ENCODE data around the gene CTNNAL1.

CTNNAL1 gene

DNA sequence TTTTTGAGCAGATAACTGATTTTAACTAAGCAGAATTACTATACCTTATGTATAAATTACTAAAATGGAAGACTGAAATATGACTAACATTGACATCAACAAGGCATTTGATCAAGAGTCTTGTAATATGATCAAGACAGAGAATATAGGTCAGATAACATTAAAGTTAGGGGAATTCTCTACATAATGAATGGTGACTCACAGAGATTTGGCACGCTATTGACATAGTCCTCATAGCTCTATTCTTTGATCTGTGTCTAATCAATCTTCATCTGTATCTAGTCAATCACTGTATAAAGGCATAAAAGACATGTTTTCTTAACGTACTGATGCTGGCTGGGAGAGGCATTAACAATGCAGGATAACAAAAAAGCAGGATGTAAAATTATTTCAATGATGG, 61.7 kb downstream of the CTNNAL1 start:
- TF ChIP-seq, protein P1, sequence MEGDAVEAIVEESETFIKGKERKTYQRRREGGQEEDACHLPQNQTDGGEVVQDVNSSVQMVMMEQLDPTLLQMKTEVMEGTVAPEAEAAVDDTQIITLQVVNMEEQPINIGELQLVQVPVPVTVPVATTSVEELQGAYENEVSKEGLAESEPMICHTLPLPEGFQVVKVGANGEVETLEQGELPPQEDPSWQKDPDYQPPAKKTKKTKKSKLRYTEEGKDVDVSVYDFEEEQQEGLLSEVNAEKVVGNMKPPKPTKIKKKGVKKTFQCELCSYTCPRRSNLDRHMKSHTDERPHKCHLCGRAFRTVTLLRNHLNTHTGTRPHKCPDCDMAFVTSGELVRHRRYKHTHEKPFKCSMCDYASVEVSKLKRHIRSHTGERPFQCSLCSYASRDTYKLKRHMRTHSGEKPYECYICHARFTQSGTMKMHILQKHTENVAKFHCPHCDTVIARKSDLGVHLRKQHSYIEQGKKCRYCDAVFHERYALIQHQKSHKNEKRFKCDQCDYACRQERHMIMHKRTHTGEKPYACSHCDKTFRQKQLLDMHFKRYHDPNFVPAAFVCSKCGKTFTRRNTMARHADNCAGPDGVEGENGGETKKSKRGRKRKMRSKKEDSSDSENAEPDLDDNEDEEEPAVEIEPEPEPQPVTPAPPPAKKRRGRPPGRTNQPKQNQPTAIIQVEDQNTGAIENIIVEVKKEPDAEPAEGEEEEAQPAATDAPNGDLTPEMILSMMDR (IDR thresholded peaks at IDR 0.05; ENCODE audit: control insufficient read depth, insufficient read depth, low read depth, low read length, missing control alignments), result no peak
- H3K4me3 ChIP-seq (ENCODE audit: control insufficient read depth, low read depth, low read length), result no peak overlapping the region
- no peak for DNase-seq (ENCODE audit: low read depth)

DNA sequence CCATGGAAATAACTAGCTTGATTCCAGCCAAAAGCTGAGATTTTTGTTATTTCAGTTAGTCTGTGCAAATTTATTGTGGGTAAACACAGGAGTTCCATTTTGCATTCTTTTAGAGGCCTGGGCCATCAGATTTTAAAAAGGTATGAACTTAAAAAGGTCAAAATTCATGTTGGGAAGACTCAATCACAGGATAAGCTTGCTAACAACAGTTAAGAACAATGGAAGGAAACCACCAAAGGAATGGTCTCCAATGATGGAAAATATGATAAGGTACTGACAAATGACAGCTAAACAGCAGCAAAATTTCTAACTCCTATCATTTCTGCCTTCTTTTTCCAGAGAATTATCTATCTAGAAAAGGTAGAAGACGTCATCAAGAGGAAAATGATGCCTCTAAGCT, 63.1 kb downstream of the CTNNAL1 start:
- no peak for DNase-seq (ENCODE audit: low read depth)
- H3K4me3 ChIP-seq (ENCODE audit: control insufficient read depth, low read depth, low read length), result no peak overlapping the region
- TF ChIP-seq, protein P1 (IDR thresholded peaks at IDR 0.05; ENCODE audit: control insufficient read depth, insufficient read depth, low read depth, low read length, missing control alignments), result no peak

DNA sequence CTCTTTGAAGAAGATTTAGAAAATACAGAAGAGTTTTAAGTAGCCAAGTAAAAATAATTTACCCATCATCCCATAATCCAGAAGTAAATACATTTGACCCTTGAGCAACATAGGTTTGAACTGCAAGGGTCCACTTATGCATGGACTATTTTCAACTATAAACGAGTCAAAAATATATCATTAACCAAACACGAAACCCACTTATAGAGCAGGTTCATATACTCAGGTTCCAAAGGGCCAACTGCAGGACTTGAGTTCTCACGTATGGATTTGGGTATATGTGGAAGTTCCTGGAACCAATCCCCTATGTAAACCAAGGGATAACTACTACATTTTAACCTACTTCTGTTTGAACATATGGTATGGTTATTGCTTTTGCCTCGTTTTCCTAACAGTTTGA, 73.3 kb downstream of the CTNNAL1 start:
- TF ChIP-seq, protein P1 (IDR thresholded peaks at IDR 0.05; ENCODE audit: control insufficient read depth, insufficient read depth, low read depth, low read length, missing control alignments), result no peak
- H3K4me3 ChIP-seq (ENCODE audit: control insufficient read depth, low read depth, low read length), result no peak overlapping the region
- no peak for DNase-seq (ENCODE audit: low read depth)

DNA sequence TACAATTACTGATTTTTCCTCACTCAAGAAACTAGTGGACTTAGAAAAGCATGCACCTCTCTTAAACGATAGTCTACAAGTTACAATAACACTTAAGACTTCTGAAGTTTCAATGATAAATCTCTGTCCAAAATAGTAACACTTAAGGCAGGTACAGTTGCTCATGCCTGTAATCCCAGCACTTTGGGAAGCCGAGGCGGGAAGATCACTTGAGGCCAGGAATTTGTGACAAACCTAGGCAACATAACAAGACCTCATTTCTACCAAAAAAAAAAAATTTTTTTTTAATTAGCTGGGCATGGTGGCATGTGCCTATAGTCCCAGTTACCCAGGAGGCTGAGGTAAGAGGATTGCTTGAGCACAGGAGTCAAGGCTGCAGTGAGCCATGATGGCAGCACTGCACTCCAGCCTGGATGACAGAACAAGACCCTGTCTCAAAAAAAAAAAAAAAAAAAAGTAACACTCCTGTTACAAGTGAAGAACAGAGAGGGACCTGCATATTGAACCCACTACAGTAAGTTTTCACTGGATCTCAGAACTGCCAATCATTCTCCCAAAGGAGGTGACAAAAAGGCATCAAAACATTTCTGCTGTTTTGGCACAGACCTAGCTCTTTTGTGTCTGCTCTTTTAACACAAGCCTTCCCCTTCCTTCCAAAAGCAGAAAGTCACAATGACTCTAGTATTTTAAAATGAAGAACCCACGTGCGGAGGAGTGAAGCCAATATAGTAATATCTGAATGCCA, 75.6 kb downstream of the CTNNAL1 start:
- no peak for DNase-seq (ENCODE audit: low read depth)
- H3K4me3 ChIP-seq (ENCODE audit: control insufficient read depth, low read depth, low read length), result no peak overlapping the region
- TF ChIP-seq, protein P1 (IDR thresholded peaks at IDR 0.05; ENCODE audit: control insufficient read depth, insufficient read depth, low read depth, low read length, missing control alignments), result no peak

DNA sequence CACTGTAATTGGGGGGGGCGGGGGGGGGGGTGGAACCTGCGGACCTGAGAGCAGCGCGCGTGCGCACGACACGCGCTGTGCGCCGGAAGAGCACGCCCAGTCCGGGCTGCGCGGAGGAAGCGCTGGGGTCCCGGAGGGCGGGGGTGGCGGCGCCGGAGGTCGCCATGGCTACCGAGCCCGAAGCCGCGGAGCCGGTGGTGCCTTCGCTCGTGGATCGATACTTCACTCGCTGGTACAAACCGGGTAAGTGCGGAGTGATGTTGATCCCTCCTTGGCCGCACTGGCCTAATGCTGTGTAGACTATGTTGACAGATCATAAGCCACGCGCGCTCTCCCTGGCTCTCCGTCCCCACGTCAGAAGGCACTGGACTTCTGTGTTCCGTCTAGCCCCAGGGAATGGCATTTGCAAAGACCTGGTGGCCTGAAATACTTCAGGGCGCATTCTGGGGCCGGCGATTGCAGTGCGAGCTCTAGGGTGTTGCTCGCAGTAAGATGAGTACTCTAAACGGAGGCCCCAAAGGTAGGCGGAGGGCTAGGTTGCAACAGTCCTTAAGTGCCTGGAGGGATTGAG, 78.9 kb downstream of the CTNNAL1 start, which contains the start of gene ABITRAM:
Gene ABITRAM, plus strand, starts transcription at position 78 of the 571 bp plus-strand sequence. Its CDS starts 87 bp downstream, at position 165.
- peak; percentile 39 for DNase-seq (ENCODE audit: low read depth)
- TF ChIP-seq, protein P1 (IDR thresholded peaks at IDR 0.05; ENCODE audit: control insufficient read depth, insufficient read depth, low read depth, low read length, missing control alignments), result no peak
- H3K4me3 ChIP-seq (ENCODE audit: control insufficient read depth, low read depth, low read length), result peak within 1 kb of the TSS; percentile 61

DNA sequence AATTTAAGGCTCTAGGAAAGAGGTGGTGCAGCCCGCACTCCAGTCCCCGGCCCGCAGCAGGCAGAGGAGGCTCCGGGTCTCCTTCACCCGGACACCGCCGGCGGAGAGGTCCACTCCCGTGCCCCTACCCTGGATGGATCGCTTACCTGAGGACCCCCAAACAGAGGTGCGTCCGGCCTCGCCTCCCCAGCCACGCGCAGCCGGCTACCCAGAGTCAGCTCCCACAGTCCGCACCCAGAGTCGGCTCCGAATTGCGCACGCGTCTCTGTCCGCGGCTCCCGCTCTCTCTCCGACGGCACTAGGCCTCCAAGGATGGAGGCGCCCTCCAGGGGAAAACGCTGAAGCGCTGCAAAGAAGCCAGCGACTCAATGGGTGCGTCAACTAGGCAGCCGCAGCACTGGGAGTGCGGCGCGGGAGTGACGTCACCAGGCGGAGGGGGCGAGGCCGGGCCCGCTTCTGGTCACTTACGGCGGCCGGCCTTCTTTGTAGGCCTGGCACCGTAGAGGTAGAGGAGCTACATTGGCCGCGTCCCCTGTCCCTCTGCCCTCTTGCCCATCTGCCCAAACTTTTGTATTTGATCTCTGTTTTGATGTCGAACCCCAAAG, 79.5 kb downstream of the CTNNAL1 start, which contains the start of gene ELP1:
Gene ELP1, minus strand, starts transcription at position 407 of the 605 bp plus-strand sequence. CDS start 2,978 bp downstream, outside the sequence.
- DNase-seq (ENCODE audit: low read depth), result peak; percentile 75

More for the DNA sequence above, 79.5 kb downstream of the CTNNAL1 start, which contains the start of gene ELP1:
- peak within 1 kb of the TSS; percentile 61 for H3K4me3 ChIP-seq (ENCODE audit: control insufficient read depth, low read depth, low read length)
- TF ChIP-seq, protein P1 (IDR thresholded peaks at IDR 0.05; ENCODE audit: control insufficient read depth, insufficient read depth, low read depth, low read length, missing control alignments), result peak; percentile 44

Measured in AG09309 (cell line).